ENCODE data around the gene SAP30BP. TPM values are rescaled to one million over a fixed set of nuclear protein-coding genes. Genes with fewer than 3 reads are reported as not detected.

Gene SAP30BP
- total RNA-seq, 1 donor from 2014 or later = 106 TPM

DNA sequence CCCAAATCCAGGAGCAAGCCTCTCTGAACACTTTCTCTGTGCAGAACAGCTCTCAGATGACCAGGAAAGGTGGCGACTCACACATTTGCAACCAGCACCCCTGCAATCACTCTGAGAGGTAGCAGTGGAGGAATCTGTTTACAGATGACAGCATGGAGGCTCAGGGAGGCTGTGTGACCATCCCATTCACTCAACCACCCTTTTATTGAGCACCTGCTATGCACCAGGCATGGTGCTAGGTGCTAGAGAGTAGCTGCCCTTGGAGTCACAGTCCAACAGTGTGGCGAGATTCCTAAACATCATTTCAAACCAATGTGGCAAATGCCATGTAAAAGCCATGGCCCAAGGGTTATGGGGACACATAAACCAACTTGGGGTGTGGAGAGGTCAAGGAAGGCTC, 52.6 kb downstream of the SAP30BP start:
- no peak for DNase-seq (ENCODE audit: low spot score)

DNA sequence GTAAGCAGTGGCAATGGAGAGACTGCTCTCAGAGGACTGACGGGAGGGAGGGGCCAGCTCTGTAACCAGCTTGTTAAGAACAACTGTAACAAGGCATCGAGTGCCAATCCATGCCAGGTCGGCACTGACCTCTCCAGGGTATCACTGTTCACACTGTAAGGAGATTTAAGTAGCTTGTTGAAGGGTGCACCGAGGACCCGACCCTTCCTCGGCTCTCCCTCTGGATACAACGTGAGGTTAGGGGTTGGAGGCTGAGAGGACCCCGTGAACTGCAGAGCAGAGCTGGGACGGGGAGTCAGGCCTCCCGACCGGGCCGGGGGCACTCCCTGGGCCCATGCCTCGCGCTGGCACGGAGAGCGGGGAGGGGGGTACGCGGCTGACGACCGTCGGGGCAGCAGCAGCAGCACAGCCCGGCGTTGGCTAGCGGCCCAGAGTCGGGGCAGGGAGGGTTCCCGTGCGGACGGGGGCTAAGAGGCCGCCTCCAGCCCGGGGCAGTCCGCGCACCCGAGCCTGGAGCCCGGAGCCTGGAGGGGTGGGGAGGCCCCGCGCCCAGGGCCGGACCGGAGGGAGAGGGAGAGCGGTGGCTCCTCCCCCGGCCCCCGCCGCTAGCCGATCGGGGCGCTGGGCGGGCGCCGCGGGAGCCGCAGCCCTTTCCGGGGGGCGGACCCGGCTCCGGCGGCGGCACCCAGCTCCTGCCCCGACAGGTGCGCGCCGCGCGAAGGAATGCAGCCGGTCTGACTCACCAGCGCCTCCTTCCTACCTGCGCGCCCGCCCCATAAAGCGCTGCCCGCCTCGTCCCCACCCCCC, 53.7 kb downstream of the SAP30BP start, which contains the start of gene ITGB4:
Gene ITGB4 (plus strand): TSS at position 804 of the 807 bp plus-strand sequence. CDS start 3,245 bp downstream, outside the sequence.
- peak; percentile 76 for DNase-seq (ENCODE audit: low spot score)

DNA sequence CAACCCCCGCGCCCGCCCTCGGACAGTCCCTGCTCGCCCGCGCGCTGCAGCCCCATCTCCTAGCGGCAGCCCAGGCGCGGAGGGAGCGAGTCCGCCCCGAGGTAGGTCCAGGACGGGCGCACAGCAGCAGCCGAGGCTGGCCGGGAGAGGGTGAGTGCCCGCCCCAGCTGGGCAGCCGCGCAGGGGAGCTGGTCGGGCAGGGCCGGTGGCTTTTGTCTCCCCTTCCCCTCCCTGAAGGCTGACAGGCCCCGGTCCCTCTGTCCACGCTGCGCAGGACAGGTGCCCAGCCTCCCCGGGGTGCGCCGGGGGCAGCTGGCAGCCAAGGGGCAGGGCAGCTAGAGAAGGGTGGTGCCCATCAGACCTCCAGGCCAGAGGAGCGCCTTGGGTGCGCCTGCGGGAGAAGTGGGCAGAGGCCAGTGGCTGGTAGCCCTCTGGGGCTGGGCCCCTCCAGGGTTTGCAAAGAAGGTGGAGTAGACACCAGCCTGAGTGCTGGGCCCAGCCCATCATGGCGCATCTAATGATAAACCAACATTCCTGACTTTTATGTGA, 54.4 kb downstream of the SAP30BP start:
- DNase-seq (ENCODE audit: low spot score) = no peak

GRCh38 chr17:75722076-75722475, 54.9 kb downstream of the SAP30BP start:
- DNase-seq (ENCODE audit: low spot score) = peak; percentile 69

GRCh38 chr17:75722542-75723095, 55.5 kb downstream of the SAP30BP start:
- no peak for DNase-seq (ENCODE audit: low spot score)

GRCh38 chr17:75723171-75723930, 56.2 kb downstream of the SAP30BP start:
- DNase-seq (ENCODE audit: low spot score) = peak; percentile 86

DNA sequence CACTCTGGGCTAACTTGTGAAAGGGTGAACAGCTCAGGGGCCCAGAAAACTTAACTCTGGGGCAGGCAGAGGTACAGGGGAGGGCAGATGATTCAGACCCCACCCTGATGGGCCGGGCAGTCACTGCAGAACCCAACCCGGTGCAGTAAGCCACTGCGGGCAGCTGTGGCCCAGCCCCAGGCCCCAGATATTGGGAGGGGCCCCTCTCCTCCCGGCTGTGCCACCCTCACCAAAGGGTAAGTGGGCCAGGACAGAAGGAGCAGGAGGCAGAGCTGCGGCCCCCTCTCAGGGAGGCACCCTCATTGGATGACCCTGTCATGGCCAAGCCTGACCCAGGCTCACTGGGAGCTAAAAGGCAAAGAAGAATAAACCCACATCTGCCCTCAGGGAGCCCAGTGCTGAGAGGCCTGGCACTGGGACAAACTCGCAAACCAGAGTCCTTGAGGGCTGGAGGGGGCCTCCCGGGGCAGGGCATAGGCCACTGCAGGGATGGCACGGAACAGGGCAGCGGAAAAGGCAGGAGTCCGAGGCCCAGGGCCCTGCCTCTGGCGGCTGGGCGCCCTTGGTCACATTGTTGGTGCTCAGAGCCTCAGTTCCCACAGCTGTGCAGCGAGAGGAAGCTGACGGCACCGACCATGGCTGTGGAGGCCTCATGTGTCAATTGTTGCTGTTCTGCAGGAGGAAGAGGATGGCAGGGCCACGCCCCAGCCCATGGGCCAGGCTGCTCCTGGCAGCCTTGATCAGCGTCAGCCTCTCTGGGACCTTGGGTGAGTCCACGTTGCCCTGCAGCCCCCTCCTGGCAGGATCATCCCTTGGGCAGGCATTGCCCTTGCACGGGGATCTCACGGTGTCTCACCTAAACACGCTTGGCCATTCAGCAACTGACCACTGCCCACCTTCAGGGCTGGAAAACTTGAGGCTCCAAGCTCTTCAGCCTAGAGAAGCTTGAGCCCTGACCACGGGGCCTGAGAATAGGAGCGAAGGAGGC, 57.2 kb downstream of the SAP30BP start:
- DNase-seq (ENCODE audit: low spot score) = no peak

GRCh38 chr17:75725504-75725903, 58.4 kb downstream of the SAP30BP start:
- no peak for DNase-seq (ENCODE audit: low spot score)

DNA sequence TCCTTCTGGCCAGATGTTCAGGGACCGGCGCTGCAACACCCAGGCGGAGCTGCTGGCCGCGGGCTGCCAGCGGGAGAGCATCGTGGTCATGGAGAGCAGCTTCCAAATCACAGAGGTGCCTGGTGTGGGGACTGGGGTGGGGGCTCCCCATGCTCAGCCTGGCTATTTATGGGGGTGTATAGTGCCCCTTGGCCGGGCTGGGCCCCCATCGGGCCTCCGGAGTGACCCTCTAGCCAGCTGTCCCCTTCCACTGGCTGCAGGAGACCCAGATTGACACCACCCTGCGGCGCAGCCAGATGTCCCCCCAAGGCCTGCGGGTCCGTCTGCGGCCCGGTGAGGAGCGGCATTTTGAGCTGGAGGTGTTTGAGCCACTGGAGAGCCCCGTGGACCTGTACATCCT, 60.3 kb downstream of the SAP30BP start:
- DNase-seq (ENCODE audit: low spot score) = no peak

DNA sequence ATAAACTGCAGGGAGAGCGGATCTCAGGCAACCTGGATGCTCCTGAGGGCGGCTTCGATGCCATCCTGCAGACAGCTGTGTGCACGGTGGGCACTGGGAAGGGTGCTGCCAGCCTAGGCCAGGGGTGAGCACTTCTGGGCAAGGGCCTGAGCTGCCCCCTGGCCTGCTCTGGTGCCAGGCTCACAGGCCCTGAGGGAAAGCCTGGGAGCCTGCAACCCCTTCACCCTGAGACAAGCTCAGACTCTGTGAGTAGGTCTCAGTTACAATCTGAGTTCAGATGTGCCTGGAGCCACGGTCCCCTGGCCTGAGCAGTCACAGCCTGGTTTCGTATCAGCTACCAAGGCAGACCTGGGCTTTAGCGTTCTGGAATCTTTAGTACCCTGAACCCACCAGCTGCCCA, 62.2 kb downstream of the SAP30BP start:
- no peak for DNase-seq (ENCODE audit: low spot score)

GRCh38 chr17:75730065-75730464, 62.9 kb downstream of the SAP30BP start:
- no peak for DNase-seq (ENCODE audit: low spot score)

- DNase-seq (ENCODE audit: low spot score) = no peak
Measured at GRCh38 chr17:75731086-75731715, 64.1 kb downstream of the SAP30BP start.

DNA sequence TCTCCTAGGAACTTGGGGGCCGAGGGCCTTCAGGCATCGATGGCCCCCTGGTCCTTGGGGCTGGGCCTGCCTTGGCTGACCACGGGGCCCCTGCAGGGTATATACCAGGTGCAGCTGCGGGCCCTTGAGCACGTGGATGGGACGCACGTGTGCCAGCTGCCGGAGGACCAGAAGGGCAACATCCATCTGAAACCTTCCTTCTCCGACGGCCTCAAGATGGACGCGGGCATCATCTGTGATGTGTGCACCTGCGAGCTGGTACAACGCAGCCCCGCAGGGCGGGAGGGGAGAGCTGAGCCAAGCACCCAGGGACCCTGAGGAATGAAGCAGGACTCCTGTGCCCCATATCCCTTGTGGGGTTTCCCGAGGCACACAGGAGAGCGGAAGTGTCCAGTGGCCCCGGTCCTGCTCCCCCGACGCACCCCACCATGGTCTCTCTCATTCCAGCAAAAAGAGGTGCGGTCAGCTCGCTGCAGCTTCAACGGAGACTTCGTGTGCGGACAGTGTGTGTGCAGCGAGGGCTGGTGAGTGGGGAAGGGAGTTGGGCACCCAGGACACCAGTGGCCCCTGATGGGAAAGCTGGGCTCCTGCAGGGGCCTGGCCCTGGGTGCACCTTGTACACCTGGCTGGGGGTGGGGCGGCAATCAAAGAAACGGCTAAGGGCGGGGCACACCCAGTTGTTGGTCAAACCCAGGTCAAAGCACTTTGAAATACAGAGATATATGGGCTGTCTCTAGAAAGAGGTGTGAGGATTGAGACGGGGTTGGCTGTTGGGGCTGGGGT, 64.8 kb downstream of the SAP30BP start:
- DNase-seq (ENCODE audit: low spot score) = no peak

DNA sequence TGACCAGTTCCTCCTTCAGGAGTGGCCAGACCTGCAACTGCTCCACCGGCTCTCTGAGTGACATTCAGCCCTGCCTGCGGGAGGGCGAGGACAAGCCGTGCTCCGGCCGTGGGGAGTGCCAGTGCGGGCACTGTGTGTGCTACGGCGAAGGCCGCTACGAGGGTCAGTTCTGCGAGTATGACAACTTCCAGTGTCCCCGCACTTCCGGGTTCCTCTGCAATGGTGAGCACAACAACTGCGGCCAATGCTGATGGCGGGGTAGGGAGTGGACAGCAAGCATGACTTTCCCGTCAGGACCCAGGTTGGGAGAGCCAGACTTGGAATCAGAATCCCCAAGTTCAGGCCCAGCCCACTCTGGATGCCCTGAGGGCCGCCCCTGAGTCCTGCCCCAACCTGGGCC, 66.3 kb downstream of the SAP30BP start:
- DNase-seq (ENCODE audit: low spot score) = no peak

- DNase-seq (ENCODE audit: low spot score) = no peak
Measured at GRCh38 chr17:75734674-75735294, 67.6 kb downstream of the SAP30BP start.

DNA sequence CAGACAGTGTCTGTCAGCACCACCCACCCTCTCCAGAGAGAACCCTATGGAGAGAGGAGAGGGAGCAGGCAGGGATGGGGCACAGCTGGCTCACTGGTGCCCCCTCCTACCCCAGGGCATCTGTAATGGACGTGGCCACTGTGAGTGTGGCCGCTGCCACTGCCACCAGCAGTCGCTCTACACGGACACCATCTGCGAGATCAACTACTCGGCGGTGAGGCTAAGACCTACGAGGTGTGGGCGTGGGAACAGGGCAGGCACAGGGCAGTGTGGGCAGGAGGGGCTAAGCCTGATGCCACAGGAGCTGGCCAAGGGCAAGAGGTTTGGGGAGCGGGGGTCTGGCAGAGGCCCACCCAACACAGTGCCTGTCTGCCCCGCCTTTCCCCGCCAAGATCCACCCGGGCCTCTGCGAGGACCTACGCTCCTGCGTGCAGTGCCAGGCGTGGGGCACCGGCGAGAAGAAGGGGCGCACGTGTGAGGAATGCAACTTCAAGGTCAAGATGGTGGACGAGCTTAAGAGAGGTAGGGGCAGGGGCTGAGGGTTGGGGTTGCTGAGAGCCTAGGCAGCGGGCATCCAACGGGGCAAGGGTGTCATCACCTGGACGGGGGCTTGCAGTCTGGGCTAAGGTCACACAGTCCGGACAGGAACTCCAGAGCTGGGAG, 69.2 kb downstream of the SAP30BP start:
- no peak for DNase-seq (ENCODE audit: low spot score)

DNA sequence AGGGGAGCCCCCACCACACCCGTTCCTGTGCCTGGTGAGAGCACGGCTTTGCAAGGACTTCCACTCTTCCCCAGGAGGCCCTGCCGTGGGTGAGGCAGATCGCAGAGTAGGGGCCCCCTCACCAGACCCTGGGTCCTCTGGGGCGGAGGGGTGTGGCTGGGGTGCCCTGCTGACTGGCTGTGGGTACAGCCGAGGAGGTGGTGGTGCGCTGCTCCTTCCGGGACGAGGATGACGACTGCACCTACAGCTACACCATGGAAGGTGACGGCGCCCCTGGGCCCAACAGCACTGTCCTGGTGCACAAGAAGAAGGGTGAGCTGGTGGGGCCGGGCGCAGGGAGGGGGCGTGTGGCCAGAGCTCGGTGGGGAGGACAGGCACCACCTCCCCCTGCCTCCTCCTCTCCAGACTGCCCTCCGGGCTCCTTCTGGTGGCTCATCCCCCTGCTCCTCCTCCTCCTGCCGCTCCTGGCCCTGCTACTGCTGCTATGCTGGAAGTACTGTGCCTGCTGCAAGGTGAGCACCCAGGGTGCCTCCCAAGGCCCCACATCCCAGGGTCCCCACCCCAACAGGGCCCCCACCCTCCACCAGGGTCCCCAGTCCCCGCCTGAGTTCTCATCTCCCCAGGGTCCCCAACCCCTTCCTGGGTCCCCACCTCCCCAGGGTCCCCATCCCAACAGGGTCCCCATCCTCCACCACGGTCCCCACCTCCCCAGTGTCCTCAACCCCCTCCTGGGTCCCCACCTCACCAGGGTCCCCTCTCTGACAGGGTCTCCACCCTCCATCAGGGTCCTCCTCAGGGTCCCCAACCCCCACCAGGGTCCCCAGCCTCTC, 70.2 kb downstream of the SAP30BP start:
- DNase-seq (ENCODE audit: low spot score) = no peak
